Transverse colon (tissue), 4 donors: ENCODE results near the gene CIRBP. TPM values are rescaled to one million over a fixed set of nuclear protein-coding genes. Genes with fewer than 3 reads are reported as not detected.

Experiments
- DNase-seq: peaks from one replicate; pipeline ENCODE4 v3.0.0-alpha.2; 2019
- H3K27ac ChIP-seq, 4 donors: fragments of 200-600 bp; sonication (generic); 2 replicates each; pipeline ENCODE4 v1.5.1; 2016 to 2018; ENCODE audit warnings: inconsistent platforms in 4 of 4
- H3K27me3 ChIP-seq: fragments of 200-600 bp; sonication (generic); 2 replicates; pipeline ENCODE4 v1.5.1; 2017; ENCODE audit warnings: inconsistent platforms
- H3K36me3 ChIP-seq, 4 donors: fragments of 200-600 bp; sonication (generic); 2 replicates each; pipeline ENCODE4 v1.5.1; 2017 to 2019; ENCODE audit warnings: inconsistent platforms in 4 of 4
- H3K4me1 ChIP-seq, 4 donors: fragments of 200-600 bp; sonication (generic); 2 replicates each; pipeline ENCODE4 v1.5.1; 2017 to 2020; ENCODE audit warnings: inconsistent platforms in 4 of 4
- H3K4me3 ChIP-seq, 4 donors: fragments of 200-600 bp; sonication (generic); 1 replicate in 1 of 4; 2 replicates in 3 of 4; pipeline versions ENCODE4 v1.5.1 to v1.6.1; 2017 to 2019; ENCODE audit warnings: inconsistent platforms in 4 of 4
- H3K9me3 ChIP-seq, 2 donors: fragments of 200-600 bp; sonication (generic); 2 replicates each; pipeline ENCODE4 v1.5.1; 2017 to 2019; ENCODE audit warnings: inconsistent platforms in 2 of 2
- EP300 ChIP-seq: sonication (generic); formaldehyde crosslinking; IDR thresholded peaks from one replicate; pipeline ENCODE4 v1.6.1; 2017; ENCODE audit warnings: antibody characterized with exemption, low read depth
- POLR2A ChIP-seq: fragments of 450-650 bp; IDR thresholded peaks from one replicate; pipeline ENCODE4 v1.6.1; 2016; ENCODE audit warnings: antibody characterized with exemption, mild to moderate bottlenecking, moderate library complexity
- POLR2AphosphoS5 ChIP-seq, 3 donors: sonication (generic); formaldehyde crosslinking; IDR thresholded peaks; one replicate each; pipeline ENCODE4 v1.6.1; 2016; ENCODE audit warnings: antibody characterized with exemption in 3 of 3
- WGBS, 2 donors: methylation state at CpG; one replicate each; pipeline ENCODE4 v1.1.5; 2018; ENCODE audit warnings: low coverage in 1 of 2; 5-methylcytosine and 5-hydroxymethylcytosine counted together
- in situ Hi-C, 4 donors: fragments of 200-750 bp; cut with MboI; loops; one replicate each; pipeline versions ENCODE4 v1.15.0 to v1.15.1; 2017; ENCODE audit warnings: low sequenced_read_pairs in 3 of 4, low pct_ligation_motif_present in 1 of 4, low pct_unique_long_range_greater_than_20kb in 1 of 4
- intact Hi-C: fragments of 100-400 bp; cut with DNase I; formaldehyde crosslinking; loops from one replicate; pipeline ENCODE4 v1.15.1; 2023; ENCODE audit warnings: low total_unique reads
- total RNA-seq, 4 donors: library from RNA; depleted of rRNA; stranded (reverse); fragments of >200 nt; gene quantifications; one replicate each; pipeline ENCODE4 v1.1.0, GENCODE V29; 2016
- TF ChIP-seq, protein P1 (sequence below), 5 experiments: fragments of 200-600 bp in 3 of 5; fragments of 450-650 bp in 2 of 5; sonication (generic) in 3 of 5; IDR thresholded peaks; 1 replicate in 2 of 5; 2 replicates in 3 of 5; pipeline ENCODE4 v1.5.1; 2016 to 2017; ENCODE audit warnings: antibody characterized with exemption in 5 of 5, inconsistent platforms in 3 of 5, mild to moderate bottlenecking in 2 of 5, moderate library complexity in 1 of 5

Gene CIRBP
- total RNA-seq, 4 donors from 2014 or later = 431 to 488 (median 460) TPM

DNA sequence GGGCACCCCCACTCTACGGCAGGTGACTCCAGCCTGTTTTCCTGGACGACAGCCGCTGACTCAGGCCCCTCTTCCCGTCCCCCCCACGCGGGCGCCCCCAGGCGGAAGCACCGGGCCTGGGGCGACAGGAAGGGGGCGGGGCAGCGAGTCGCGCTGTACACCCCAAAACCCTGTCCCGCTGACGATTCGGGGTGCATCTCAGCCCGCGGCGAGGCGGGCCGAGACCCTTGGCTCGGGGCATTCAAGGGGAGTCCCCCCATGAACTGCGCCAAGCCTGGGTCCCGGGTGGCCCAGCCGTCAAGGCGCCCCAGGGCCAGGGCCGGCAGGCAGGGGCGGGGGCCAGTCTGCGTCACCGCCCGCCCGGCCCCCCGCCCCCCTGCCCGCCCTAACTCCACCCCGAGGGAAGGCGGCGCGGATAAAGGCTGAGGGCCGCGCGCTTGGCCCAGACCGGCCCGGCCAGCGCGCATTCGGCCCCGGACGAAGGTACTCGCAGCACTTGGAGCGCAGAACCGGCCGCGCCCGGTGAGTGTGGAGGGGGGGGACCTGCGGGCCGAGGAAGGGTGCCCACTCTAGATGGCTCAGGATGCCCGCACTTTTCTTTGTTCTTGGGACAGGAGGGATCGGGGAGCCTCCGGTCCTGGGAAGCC is 20.9 kb upstream of the CIRBP start, which contains the start of gene MIDN:
TSS of gene MIDN (plus strand) at position 445 of the 647 bp plus-strand sequence. CDS start 1,714 bp downstream, outside the sequence.
- 1 to 4% methylated on average over 5 to 25 of the region's 60 CpGs for WGBS, 2 donors
- peak within 1 kb of the TSS; percentile 74 to 91 (median 80) for H3K4me3 ChIP-seq
- H3K9me3 ChIP-seq = no peaks in the 10 kb centered on the region
- DNase-seq = peak; percentile 88
- in situ Hi-C loops = no loop called here
- H3K36me3 ChIP-seq = no peaks in the 10 kb centered on the region
- peak; percentile 41 for TF ChIP-seq EP300
- peak; percentile 87 to 97 (median 96) for TF ChIP-seq POLR2AphosphoS5 (IDR thresholded peaks at IDR 0.05)
- TF ChIP-seq, protein P1, sequence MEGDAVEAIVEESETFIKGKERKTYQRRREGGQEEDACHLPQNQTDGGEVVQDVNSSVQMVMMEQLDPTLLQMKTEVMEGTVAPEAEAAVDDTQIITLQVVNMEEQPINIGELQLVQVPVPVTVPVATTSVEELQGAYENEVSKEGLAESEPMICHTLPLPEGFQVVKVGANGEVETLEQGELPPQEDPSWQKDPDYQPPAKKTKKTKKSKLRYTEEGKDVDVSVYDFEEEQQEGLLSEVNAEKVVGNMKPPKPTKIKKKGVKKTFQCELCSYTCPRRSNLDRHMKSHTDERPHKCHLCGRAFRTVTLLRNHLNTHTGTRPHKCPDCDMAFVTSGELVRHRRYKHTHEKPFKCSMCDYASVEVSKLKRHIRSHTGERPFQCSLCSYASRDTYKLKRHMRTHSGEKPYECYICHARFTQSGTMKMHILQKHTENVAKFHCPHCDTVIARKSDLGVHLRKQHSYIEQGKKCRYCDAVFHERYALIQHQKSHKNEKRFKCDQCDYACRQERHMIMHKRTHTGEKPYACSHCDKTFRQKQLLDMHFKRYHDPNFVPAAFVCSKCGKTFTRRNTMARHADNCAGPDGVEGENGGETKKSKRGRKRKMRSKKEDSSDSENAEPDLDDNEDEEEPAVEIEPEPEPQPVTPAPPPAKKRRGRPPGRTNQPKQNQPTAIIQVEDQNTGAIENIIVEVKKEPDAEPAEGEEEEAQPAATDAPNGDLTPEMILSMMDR (IDR thresholded peaks at IDR 0.05) = peak in 4 of 5 experiments; percentile 33 to 38 (median 34)
- peak; percentile 97 for TF ChIP-seq POLR2A
- H3K4me1 ChIP-seq = peaks cover 41 to 64% (median 61%) of the 10 kb centered on the region in 4 donors
- intact Hi-C loops = loop anchor here (10.0 kb wide), 2 partner anchors 143 to 223 kb away; partner anchors contain the start of genes CNN2, GPX4, RNU6-2 and TMEM259
- no peaks in the 10 kb centered on the region for H3K27me3 ChIP-seq
- H3K27ac ChIP-seq = peak within 1 kb of the TSS; percentile 98 to 99 (median 98)

DNA sequence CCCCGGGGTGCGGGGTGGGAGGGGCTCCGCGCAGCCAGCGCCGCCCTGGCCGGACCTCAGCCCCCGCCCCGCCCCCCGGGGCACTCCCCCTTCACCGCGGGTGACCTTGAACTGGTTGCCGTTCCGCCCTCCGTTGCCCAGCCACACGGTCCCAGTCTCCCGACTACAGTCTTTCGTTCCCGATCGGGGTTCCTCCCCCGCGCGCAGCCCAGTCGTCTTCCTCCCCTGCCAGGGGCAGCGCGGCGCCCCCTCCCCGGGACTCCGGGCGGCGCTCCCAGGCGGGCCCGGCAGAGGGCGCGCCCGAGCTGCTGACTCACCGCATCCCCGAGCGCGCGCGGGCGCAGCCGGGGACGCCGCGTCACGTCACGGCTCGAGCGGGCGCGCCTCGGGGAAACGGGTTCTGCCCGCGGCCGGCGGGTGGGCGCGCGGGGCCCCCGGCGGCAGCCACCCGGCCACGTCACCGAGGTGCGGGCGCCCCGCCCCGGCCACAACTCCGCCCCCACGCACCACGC is 20.3 kb upstream of the CIRBP start:
- Histone ChIP-seq H3K4me1 (peaks cover 39 to 64% (median 61%) of the 10 kb centered on the region in 4 donors), H3K27me3 (no peaks in the 10 kb centered on the region), H3K27ac (peak overlapping the region; percentile 98 to 99 (median 98)), H3K9me3 (no peaks in the 10 kb centered on the region), H3K36me3 (peaks cover 0 to under 1% (median 0%) of the 10 kb centered on the region in 4 donors), H3K4me3 (peak overlapping the region; percentile 74 to 91 (median 80))
- DNase-seq = peak; percentile 86
- in situ Hi-C loops = no loop called here
- 1% methylated on average over 39 of the region's 74 CpGs; no CpG with 5 or more reads in 1 of the 2 donors for WGBS, 2 donors
- intact Hi-C loops = loop anchor here (10.0 kb wide), 2 partner anchors 144 to 224 kb away; partner anchors contain the start of genes CNN2, GPX4, RNU6-2 and TMEM259
- TF ChIP-seq EP300 (no peak), POLR2AphosphoS5 (IDR thresholded peaks at IDR 0.05) (no peak), POLR2A (no peak)
- TF ChIP-seq, protein P1 (IDR thresholded peaks at IDR 0.05) = peak; percentile 69 to 92 (median 84)

DNA sequence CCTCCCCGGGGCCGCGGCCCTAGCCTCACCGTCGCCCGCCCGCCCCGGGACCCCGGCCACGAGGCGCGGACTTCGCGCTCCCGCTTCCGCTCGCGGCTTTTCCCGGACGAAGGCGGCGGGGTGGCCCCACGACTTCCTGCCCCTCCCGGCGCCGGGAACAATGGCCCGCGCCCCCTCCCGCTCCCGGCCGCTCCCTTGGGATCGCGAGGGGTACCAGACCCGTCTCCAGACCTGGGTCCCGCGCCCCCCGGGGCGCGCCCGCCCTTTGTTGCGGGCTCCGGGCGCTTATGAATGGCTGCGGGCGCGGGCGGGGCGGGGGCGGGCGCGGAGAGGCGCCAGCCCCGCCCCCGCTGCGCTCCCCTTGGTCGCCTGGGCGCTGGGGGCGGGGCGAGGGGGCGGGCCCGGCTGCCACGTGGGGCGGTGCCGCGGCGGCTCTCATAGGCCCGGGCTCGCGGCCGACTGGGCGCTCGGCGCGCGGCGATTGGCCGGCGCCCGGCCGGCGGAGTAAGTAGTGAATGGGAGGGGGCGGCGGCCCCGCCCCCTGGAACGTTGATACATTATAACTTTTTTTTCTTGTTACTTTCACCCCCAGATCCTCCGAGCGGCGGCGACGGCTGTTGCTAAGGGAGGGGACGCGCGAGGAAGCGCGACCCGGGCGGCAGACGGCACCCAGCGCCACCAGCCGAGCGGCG is 19.7 kb upstream of the CIRBP start:
- 0% methylated on average over 42 of the region's 102 CpGs; no CpG with 5 or more reads in 1 of the 2 donors for WGBS, 2 donors
- peak overlapping the region; percentile 98 to 99 (median 98) for H3K27ac ChIP-seq
- no peaks in the 10 kb centered on the region for H3K27me3 ChIP-seq
- TF ChIP-seq, protein P1 (IDR thresholded peaks at IDR 0.05) = no peak
- TF ChIP-seq POLR2A (peak; percentile 93), POLR2AphosphoS5 (IDR thresholded peaks at IDR 0.05) (peak; percentile 93 to 98 (median 95)), EP300 (peak; percentile 42)
- in situ Hi-C loops (no loop called here), intact Hi-C loops (loop anchor here (10.0 kb wide), 2 partner anchors 145 to 225 kb away; partner anchors contain the start of genes CNN2, GPX4, RNU6-2 and TMEM259)
- no peaks in the 10 kb centered on the region for H3K9me3 ChIP-seq
- peaks cover 0 to 6% (median 1%) of the 10 kb centered on the region in 4 donors for H3K36me3 ChIP-seq
- H3K4me3 ChIP-seq = peak overlapping the region; percentile 80 to 94 (median 89)
- DNase-seq = peak; percentile 96
- H3K4me1 ChIP-seq = peaks cover 39 to 64% (median 61%) of the 10 kb centered on the region in 4 donors
